NCI-H1105 (cell line): ENCODE results near the gene SLC35F6.
"Not testable (repeated sequence)": the region's sequence is repeated elsewhere in the genome, so short reads cannot be mapped to it uniquely, and the experiment has no call there.

Source experiments
- DNase-seq: peaks from one replicate; lab custom pipeline; 2025; lab: John Stamatoyannopoulos, UW

SLC35F6 gene

GRCh38 chr2:26757873-26758789 is 6.0 kb upstream of the SLC35F6 start:
- no peak for DNase-seq

DNA sequence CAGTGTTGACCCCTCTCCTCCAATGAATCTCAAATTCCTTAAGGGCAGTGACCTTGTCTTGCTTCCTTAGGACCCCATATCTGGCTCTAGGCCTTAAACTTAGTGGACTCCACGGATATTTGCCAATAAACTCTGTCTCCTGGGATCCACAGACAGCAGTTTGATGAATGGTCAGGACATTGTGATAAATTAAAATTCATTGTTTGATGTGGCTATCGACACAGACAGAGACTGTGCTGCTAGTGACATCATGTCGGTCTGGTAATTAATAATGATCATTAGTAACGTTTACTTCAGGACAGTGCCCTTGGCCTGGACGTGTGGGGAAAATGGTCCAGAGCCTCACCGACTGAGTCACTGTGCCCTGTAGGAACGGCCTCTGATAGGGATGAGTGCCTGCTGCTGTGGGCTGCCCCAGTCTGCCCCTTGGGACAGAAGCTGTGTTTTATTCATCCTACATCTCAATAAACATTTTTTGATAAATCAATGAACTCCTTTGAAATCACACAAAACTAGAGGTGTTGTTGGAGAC is 5.2 kb upstream of the SLC35F6 start:
- DNase-seq, result no peak

DNA sequence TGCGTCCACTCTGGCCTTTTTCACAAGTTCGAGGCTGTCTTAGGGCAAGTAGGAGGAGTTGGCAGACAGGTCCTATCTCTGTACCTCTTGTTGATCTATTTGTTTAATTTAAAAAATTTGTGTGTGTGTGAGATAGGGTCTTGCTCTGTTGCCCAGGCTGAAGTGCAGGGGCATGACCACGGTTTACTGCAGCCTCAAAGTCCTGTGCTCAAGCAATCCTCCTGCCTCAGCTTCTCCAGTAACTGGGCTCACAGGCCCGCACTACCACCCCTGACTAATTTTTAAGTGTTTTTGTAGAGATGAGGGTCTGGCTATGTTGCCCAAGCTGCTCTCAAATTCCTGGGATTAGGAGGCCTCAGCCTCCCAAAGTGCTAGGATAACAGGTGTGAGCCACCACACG is 4.2 kb upstream of the SLC35F6 start:
- no peak for DNase-seq

GRCh38 chr2:26760991-26761390 is 3.1 kb upstream of the SLC35F6 start:
- DNase-seq, result not testable (repeated sequence)

- no peak for DNase-seq
Measured at GRCh38 chr2:26763019-26763418, 1.1 kb upstream of the SLC35F6 start.

GRCh38 chr2:26764906-26765305 is 822 bp downstream of the SLC35F6 start:
- no peak for DNase-seq

DNA sequence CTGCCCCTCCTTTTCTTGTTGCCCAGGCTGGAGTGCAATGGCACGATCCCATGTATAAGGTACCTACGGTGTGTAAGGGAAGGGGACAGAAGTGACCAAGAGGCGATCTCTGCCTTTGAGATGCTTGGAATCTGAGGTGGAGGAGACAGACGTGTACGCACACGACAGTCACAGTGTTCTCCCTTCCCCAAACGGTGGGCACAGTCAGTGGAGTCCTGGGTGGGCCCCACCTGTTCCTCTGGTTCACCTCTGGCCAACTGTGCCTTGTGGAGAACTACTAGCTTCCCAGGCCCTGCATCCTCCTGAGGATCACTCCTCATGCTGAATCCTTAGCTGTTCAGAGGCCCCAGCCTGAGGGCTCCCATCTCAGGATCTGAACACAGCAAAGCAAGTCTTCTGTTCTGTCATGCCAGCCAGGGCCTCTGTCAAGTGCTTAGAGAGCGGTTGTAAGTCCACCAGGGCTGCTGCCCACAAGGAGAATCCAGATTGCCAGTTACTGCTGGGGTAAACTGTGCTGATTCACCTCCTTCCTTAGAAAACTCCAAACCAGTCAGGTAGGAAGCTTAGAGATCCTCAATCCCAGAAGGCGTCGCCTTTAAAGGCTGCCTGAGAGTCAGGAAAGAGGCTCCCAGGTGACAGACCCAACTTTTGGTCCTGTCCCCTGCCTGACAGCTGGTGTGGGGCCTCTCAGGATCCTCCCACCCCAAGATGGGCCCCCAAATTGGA is 1.6 kb downstream of the SLC35F6 start:
- DNase-seq, result no peak

DNA sequence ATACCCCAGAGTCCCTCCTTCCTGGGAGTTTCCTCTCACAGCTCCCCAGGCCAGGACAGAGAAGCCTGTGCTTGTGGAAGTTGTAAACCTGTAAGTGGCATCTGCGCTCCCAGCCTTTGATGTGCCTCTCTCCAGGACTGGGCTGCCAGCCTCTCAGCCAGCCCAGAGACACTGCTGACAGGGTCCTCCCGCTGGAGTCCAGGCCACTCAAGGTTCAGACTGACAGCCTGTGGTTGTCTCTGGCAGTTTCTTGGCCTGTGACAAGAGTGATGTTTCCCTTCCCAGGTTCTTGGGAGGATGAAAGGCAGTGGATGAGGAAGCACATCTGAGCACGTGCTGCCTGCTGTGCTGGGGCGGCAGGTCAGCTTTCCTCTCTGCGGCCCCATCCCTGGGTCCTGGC is 3.0 kb downstream of the SLC35F6 start:
- DNase-seq, result no peak

DNA sequence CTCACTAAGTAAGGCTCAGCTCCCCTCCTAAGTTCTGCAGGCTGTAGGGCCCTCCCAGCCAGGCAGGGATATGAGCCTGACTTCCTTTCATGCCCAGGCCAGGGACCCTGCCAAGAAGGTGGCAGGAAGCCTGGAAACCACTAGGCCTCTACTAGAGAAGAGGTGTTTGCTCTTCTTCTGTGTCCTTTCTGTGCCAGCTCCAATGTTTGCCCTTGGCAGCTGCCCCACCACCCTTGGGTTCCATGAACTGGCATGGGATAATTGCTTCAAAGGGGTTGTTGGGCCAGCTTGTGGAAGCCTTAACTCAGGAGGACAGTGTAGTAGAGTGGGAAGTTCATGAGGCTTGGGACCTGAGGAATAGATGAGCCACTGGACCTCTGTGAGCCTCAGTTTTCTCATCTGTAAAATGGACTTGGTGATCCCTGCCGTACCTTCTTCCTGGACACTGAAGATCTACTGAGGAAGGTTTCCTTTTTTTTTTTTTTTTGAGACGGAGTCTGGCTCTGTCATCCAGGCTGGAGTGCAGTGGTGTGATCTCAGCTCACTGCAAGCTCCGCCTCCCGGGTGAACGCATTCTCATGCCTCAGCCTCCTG is 3.9 kb downstream of the SLC35F6 start:
- no peak for DNase-seq

GRCh38 chr2:26768759-26769088 is 4.6 kb downstream of the SLC35F6 start:
- DNase-seq, result no peak

- DNase-seq, result no peak
Measured at GRCh38 chr2:26769089-26769761, 5.1 kb downstream of the SLC35F6 start.

DNA sequence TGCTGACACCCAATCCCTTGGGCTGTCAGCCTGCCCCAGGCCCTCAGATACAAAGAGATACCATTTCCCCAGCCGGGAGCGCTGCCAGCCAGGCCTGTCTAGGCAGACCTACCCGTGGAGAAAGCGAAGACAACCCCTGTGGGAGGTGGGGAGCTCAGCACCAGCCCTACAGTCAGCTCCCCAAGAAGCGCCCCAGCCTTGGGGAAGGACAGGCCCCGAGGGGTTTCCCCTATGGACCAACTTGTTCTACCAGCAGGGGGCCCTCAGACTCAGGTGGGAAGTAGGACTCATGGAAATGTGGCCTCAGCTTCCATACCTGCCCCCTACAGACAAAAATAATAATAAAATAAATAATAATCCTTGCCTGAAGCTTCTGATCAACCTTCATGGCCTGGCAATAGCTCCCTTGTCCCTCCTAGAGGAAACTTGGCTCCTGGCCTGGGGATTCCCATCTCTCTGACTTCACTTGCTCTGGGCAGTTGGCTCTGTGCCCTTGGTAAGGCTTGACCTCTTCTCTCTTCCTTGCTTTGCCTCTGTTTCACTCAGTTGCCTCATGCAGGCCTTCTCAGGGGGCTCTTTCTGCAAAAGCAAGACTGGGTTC is 7.0 kb downstream of the SLC35F6 start:
- no peak for DNase-seq

GRCh38 chr2:26772064-26773001 is 8.2 kb downstream of the SLC35F6 start:
- DNase-seq, result no peak

DNA sequence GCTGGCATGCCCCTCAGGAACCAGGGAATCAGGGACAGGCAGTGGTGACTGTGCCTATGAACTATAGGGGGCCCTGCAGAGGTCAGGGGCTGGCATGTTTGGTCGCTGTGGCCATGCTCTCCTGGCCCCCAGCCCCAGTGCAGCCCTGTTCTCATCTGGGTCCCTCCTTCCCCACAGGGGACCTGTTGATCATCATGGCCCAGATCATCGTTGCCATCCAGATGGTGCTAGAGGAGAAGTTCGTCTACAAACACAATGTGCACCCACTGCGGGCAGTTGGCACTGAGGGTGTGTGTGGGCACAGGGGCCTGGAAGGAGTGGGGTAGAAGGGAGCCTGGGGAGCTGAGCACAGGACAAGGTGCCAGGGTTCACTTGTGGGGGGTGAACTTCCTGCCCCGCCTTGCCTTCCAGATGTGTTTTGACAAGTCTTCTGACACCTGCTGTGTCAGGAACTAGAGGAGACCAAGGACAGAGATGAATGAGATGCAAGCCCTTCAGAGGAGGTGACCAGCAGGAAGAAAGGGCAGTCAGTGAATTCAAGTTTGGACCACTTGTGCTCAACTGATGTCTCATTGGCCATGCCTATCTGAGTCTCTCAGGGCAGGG is 12.2 kb downstream of the SLC35F6 start:
- no peak for DNase-seq

GRCh38 chr2:26778098-26778497 is 14.0 kb downstream of the SLC35F6 start:
- DNase-seq, result no peak

GRCh38 chr2:26778507-26778906 is 14.4 kb downstream of the SLC35F6 start:
- no peak for DNase-seq

DNA sequence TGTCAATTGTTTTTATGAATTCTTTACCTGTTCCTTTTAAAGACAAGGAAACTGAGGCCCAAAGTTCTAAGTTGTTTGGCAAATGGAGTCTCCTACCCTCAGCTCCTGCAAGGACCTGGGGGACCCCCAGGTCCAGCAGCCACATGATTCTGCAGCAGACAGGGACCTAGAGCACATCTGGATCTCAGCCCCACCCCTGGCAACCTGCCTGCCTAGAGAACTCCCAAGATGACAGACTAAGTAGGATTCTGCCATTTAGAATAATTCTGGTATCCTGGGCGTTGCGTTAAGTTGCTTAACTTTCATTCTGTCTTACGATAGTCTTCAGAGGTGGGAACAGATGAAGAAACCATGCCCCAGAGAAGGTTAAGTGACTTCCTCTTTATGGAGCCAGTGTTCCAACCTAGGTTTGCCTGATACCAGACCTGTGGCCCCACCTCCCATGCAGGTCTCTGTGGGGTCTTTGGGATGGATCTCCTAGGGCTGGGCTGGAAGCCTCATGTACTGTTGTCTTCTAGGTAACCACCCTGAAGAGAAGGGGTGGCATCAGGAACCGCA is 16.2 kb downstream of the SLC35F6 start:
- DNase-seq, result no peak

- no peak for DNase-seq
Measured at GRCh38 chr2:26782876-26783704, 19.0 kb downstream of the SLC35F6 start.
